Measurements from ENCODE around the gene UBE2J1.
A peak's percentile ranks its signal among the peaks of the same experiment; 100 is the strongest.

The UBE2J1 gene

DNA sequence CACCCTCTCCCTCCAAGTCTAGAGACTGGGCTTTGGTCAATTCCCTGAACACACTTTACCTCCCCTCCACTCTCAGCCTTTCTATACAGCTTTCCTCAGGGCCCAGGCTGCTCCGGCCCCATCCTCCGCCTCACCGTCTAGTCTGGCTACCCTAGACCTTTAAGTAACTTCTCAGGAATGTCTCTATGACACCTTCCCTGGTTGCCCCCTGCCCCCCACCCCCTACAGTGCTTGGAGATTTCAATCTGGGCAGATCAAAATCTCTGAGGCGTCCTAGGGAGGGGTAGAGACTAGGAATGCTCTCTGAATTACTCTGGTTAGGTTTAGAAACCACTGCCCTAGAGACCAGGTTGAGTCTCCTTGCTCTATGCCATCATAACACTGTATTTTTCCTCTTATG is 6.1 kb downstream of the UBE2J1 start:
- no peak overlapping the region for H2AK5ac ChIP-seq (ENCODE audit: low read length)
- WGBS (ENCODE audit: extremely low coverage, insufficient coverage, low lambda C conversion rate) = no CpG with 5 or more reads among the region's 4 CpGs

DNA sequence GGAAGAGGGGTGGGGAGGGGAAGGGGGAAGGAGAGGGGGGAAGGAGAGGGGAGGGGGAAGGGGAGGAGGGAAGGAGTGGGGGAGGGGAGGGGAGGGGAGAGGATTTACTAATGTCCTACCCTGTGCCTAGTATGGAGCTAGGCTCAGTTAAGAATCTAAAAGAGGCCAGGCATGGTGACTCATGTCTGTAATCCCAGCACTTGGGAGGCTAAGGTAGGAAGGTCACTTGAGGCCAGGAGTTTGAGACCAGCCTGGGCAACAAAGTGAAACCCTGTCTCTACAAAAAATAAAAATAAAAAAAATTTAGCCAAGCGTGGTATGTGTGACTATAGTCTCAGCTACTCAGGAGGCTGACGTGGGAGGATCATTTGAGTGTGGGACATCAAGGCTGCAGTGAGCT is 13.0 kb downstream of the UBE2J1 start:
- H2AK5ac ChIP-seq (ENCODE audit: low read length) = no peak overlapping the region
- no peak overlapping the region for H4K5ac ChIP-seq (ENCODE audit: low read length)
- no peak overlapping the region for H2BK5ac ChIP-seq (ENCODE audit: low read length)
- no peaks in the 10 kb centered on the region for H3K36me3 ChIP-seq (ENCODE audit: control insufficient read depth, insufficient read depth, low read length)
- H3K4me1 ChIP-seq (ENCODE audit: control insufficient read depth, low read depth, low read length) = peaks cover 2% of the 10 kb centered on the region
- no peak overlapping the region for H3K18ac ChIP-seq (ENCODE audit: low read length)
- no peak overlapping the region for H3K23ac ChIP-seq (ENCODE audit: low read length)
- no peak overlapping the region for H3K4me3 ChIP-seq (ENCODE audit: low read length)
- no peak overlapping the region for H4K8ac ChIP-seq (ENCODE audit: low read depth, low read length)
- no peak overlapping the region for H2BK15ac ChIP-seq (replicated peaks; ENCODE audit: low read depth)
- H3K56ac ChIP-seq (ENCODE audit: low read length) = no peak overlapping the region
- H3K79me2 ChIP-seq (ENCODE audit: control insufficient read depth, insufficient read depth, low read length) = peaks cover 4% of the 10 kb centered on the region
- H2BK120ac ChIP-seq (ENCODE audit: low read depth, low read length) = no peak overlapping the region
- H3K27ac ChIP-seq (ENCODE audit: low read depth, low read length) = no peak overlapping the region
- peak; percentile 78 for DNase-seq
- no peak overlapping the region for H3K4me2 ChIP-seq (ENCODE audit: low read length)
- no CpG with 5 or more reads among the region's 2 CpGs for WGBS (ENCODE audit: extremely low coverage, insufficient coverage, low lambda C conversion rate)
- no peak overlapping the region for H3K4ac ChIP-seq (ENCODE audit: low read depth, low read length)
- no peak overlapping the region for H3K9ac ChIP-seq (ENCODE audit: low read length)
- H3K79me1 ChIP-seq (ENCODE audit: low read length) = peaks cover 4% of the 10 kb centered on the region
- no peaks in the 10 kb centered on the region for H3K27me3 ChIP-seq (ENCODE audit: insufficient read depth, low read length, poor library complexity)

More for the DNA sequence above, 6.1 kb downstream of the UBE2J1 start:
- Histone ChIP-seq H3K27ac (ENCODE audit: low read depth, low read length) (peak overlapping the region; percentile 22), H3K36me3 (ENCODE audit: control insufficient read depth, insufficient read depth, low read length) (no peaks in the 10 kb centered on the region), H3K79me1 (ENCODE audit: low read length) (peaks cover 10% of the 10 kb centered on the region), H2BK15ac (replicated peaks; ENCODE audit: low read depth) (no peak overlapping the region), H3K4ac (ENCODE audit: low read depth, low read length) (no peak overlapping the region), H2BK5ac (ENCODE audit: low read length) (no peak overlapping the region), H3K18ac (ENCODE audit: low read length) (no peak overlapping the region), H3K79me2 (ENCODE audit: control insufficient read depth, insufficient read depth, low read length) (peaks cover 28% of the 10 kb centered on the region), H3K27me3 (ENCODE audit: insufficient read depth, low read length, poor library complexity) (no peaks in the 10 kb centered on the region), H3K9ac (ENCODE audit: low read length) (no peak overlapping the region), H3K4me3 (ENCODE audit: low read length) (no peak overlapping the region), H2BK120ac (ENCODE audit: low read depth, low read length) (peak overlapping the region; percentile 23), H4K5ac (ENCODE audit: low read length) (no peak overlapping the region), H4K8ac (ENCODE audit: low read depth, low read length) (no peak overlapping the region), H3K56ac (ENCODE audit: low read length) (no peak overlapping the region), H3K4me1 (ENCODE audit: control insufficient read depth, low read depth, low read length) (peaks cover 10% of the 10 kb centered on the region), H3K4me2 (ENCODE audit: low read length) (no peak overlapping the region), H3K23ac (ENCODE audit: low read length) (no peak overlapping the region)
- DNase-seq = peak; percentile 93

DNA sequence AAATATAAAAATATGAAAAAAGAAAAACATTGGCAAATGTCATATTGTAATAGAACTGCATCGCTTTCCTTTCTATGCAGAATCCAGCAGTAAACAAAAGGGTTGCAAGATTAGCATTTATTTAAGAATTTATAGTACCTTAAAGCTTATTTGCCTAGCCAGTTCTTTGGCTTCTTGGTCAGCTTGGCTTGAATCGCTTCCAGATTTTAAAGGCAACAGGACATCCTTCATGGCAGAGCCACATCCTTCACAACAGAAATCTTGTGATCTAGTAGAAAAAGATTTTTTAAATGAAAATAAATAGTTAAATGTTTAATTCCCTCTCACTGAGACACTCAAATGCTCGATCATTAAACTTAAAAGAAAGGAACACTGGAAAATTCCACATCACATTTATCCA is 17.4 kb downstream of the UBE2J1 start:
- Histone ChIP-seq H3K27ac (ENCODE audit: low read depth, low read length) (no peak overlapping the region), H3K79me1 (ENCODE audit: low read length) (no peaks in the 10 kb centered on the region), H3K27me3 (ENCODE audit: insufficient read depth, low read length, poor library complexity) (no peaks in the 10 kb centered on the region), H4K5ac (ENCODE audit: low read length) (no peak overlapping the region), H3K23ac (ENCODE audit: low read length) (no peak overlapping the region), H2AK5ac (ENCODE audit: low read length) (no peak overlapping the region), H2BK15ac (replicated peaks; ENCODE audit: low read depth) (no peak overlapping the region), H3K18ac (ENCODE audit: low read length) (no peak overlapping the region), H3K4me1 (ENCODE audit: control insufficient read depth, low read depth, low read length) (no peaks in the 10 kb centered on the region), H3K79me2 (ENCODE audit: control insufficient read depth, insufficient read depth, low read length) (no peaks in the 10 kb centered on the region), H3K4me3 (ENCODE audit: low read length) (no peak overlapping the region), H2BK5ac (ENCODE audit: low read length) (no peak overlapping the region), H3K36me3 (ENCODE audit: control insufficient read depth, insufficient read depth, low read length) (no peaks in the 10 kb centered on the region), H3K56ac (ENCODE audit: low read length) (no peak overlapping the region), H4K8ac (ENCODE audit: low read depth, low read length) (no peak overlapping the region), H2BK120ac (ENCODE audit: low read depth, low read length) (no peak overlapping the region), H3K4me2 (ENCODE audit: low read length) (no peak overlapping the region), H3K9ac (ENCODE audit: low read length) (no peak overlapping the region), H3K4ac (ENCODE audit: low read depth, low read length) (no peak overlapping the region)
- no peak for DNase-seq
- WGBS (ENCODE audit: extremely low coverage, insufficient coverage, low lambda C conversion rate) = no CpG with 5 or more reads among the region's 3 CpGs

DNA sequence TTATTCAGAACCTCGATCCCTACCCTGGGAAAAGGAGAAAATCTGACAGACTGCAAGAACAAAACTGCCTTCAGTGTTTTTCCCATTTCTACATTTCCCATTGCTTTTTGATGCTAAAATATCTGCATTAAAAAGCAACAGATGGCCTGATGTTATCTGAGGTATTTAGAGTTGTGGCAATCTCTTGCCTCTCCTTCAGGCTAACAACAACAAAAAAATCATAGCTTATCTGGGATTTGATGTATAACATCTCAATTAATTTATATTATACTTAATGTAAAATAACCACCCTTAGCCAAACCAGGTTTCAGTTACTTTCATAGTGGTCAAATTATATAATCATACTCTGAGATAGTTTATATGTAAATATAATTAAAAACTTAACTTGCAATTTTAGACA is 21.6 kb downstream of the UBE2J1 start:
- Histone ChIP-seq H3K4ac (ENCODE audit: low read depth, low read length) (no peak overlapping the region), H3K79me1 (ENCODE audit: low read length) (no peaks in the 10 kb centered on the region), H4K8ac (ENCODE audit: low read depth, low read length) (no peak overlapping the region), H3K36me3 (ENCODE audit: control insufficient read depth, insufficient read depth, low read length) (no peaks in the 10 kb centered on the region), H3K9ac (ENCODE audit: low read length) (no peak overlapping the region), H2BK120ac (ENCODE audit: low read depth, low read length) (no peak overlapping the region), H3K27me3 (ENCODE audit: insufficient read depth, low read length, poor library complexity) (no peaks in the 10 kb centered on the region), H3K18ac (ENCODE audit: low read length) (no peak overlapping the region), H3K4me1 (ENCODE audit: control insufficient read depth, low read depth, low read length) (no peaks in the 10 kb centered on the region), H2BK5ac (ENCODE audit: low read length) (no peak overlapping the region), H2BK15ac (replicated peaks; ENCODE audit: low read depth) (no peak overlapping the region), H4K5ac (ENCODE audit: low read length) (no peak overlapping the region), H3K27ac (ENCODE audit: low read depth, low read length) (no peak overlapping the region), H3K4me2 (ENCODE audit: low read length) (no peak overlapping the region), H3K79me2 (ENCODE audit: control insufficient read depth, insufficient read depth, low read length) (no peaks in the 10 kb centered on the region), H3K56ac (ENCODE audit: low read length) (no peak overlapping the region), H3K4me3 (ENCODE audit: low read length) (no peak overlapping the region), H2AK5ac (ENCODE audit: low read length) (no peak overlapping the region), H3K23ac (ENCODE audit: low read length) (no peak overlapping the region)
- WGBS (ENCODE audit: extremely low coverage, insufficient coverage, low lambda C conversion rate) = no CpG with 5 or more reads among the region's 1 CpG
- DNase-seq = no peak

DNA sequence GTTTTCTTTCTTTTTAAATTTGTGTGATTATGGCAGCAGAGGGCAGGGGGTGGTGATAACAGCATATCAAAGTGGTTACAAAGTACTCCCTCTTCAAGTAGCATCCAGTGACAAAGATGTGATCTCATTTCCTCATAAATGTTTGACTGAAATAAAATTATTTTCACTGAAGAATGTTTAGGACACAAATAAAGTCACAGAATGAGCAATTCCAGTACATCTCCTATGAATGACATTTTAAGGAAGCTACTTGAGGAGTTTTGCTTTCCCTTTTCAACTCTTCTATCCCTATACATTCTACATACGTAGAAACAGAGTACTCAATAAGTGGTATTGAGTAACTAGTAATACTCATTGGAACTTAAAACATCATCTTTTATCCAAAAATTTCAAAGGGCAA is 23.5 kb downstream of the UBE2J1 start:
- Histone ChIP-seq H3K4ac (ENCODE audit: low read depth, low read length) (no peak overlapping the region), H3K4me1 (ENCODE audit: control insufficient read depth, low read depth, low read length) (no peaks in the 10 kb centered on the region), H2BK120ac (ENCODE audit: low read depth, low read length) (no peak overlapping the region), H3K4me3 (ENCODE audit: low read length) (no peak overlapping the region), H3K36me3 (ENCODE audit: control insufficient read depth, insufficient read depth, low read length) (no peaks in the 10 kb centered on the region), H3K27me3 (ENCODE audit: insufficient read depth, low read length, poor library complexity) (no peaks in the 10 kb centered on the region), H3K4me2 (ENCODE audit: low read length) (no peak overlapping the region), H3K23ac (ENCODE audit: low read length) (no peak overlapping the region), H2BK5ac (ENCODE audit: low read length) (no peak overlapping the region), H3K9ac (ENCODE audit: low read length) (no peak overlapping the region), H3K27ac (ENCODE audit: low read depth, low read length) (no peak overlapping the region), H2BK15ac (replicated peaks; ENCODE audit: low read depth) (no peak overlapping the region), H3K56ac (ENCODE audit: low read length) (no peak overlapping the region), H3K79me1 (ENCODE audit: low read length) (no peaks in the 10 kb centered on the region), H3K79me2 (ENCODE audit: control insufficient read depth, insufficient read depth, low read length) (no peaks in the 10 kb centered on the region), H3K18ac (ENCODE audit: low read length) (no peak overlapping the region), H4K8ac (ENCODE audit: low read depth, low read length) (no peak overlapping the region), H2AK5ac (ENCODE audit: low read length) (no peak overlapping the region), H4K5ac (ENCODE audit: low read length) (no peak overlapping the region)
- WGBS (ENCODE audit: extremely low coverage, insufficient coverage, low lambda C conversion rate) = no CpG with 5 or more reads among the region's 1 CpG
- DNase-seq = no peak

DNA sequence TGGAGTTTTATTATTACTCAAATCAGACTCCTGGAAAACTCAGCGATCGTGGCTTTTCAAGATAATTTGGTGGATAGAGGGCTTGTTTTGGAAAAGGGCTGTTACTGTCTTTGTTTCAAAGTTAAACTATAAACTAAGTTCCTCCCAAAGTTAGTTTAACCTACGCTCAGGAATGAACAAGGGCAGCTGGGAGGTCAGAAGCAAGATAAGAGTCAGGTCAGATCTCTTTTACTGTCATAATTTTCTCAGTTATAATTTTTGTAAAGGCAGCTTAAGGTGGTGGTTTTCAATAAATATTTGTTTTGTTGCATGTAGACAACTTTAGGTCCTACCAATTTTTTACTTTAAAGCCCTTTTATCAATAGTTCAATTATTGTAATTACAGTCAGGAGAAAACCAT is 28.2 kb downstream of the UBE2J1 start:
- H3K18ac ChIP-seq (ENCODE audit: low read length) = no peak overlapping the region
- H2BK5ac ChIP-seq (ENCODE audit: low read length) = no peak overlapping the region
- H4K5ac ChIP-seq (ENCODE audit: low read length) = no peak overlapping the region
- no peaks in the 10 kb centered on the region for H3K79me1 ChIP-seq (ENCODE audit: low read length)
- no peaks in the 10 kb centered on the region for H3K4me1 ChIP-seq (ENCODE audit: control insufficient read depth, low read depth, low read length)
- no peak overlapping the region for H3K27ac ChIP-seq (ENCODE audit: low read depth, low read length)
- H3K4me2 ChIP-seq (ENCODE audit: low read length) = no peak overlapping the region
- H3K36me3 ChIP-seq (ENCODE audit: control insufficient read depth, insufficient read depth, low read length) = no peaks in the 10 kb centered on the region
- WGBS (ENCODE audit: extremely low coverage, insufficient coverage, low lambda C conversion rate) = no CpG with 5 or more reads among the region's 3 CpGs
- H2AK5ac ChIP-seq (ENCODE audit: low read length) = no peak overlapping the region
- no peak overlapping the region for H3K56ac ChIP-seq (ENCODE audit: low read length)
- no peak overlapping the region for H3K23ac ChIP-seq (ENCODE audit: low read length)
- no peak overlapping the region for H2BK15ac ChIP-seq (replicated peaks; ENCODE audit: low read depth)
- H4K8ac ChIP-seq (ENCODE audit: low read depth, low read length) = no peak overlapping the region
- H3K27me3 ChIP-seq (ENCODE audit: insufficient read depth, low read length, poor library complexity) = no peaks in the 10 kb centered on the region
- no peak overlapping the region for H2BK120ac ChIP-seq (ENCODE audit: low read depth, low read length)
- no peak for DNase-seq
- H3K79me2 ChIP-seq (ENCODE audit: control insufficient read depth, insufficient read depth, low read length) = no peaks in the 10 kb centered on the region
- no peak overlapping the region for H3K4ac ChIP-seq (ENCODE audit: low read depth, low read length)
- H3K9ac ChIP-seq (ENCODE audit: low read length) = no peak overlapping the region
- no peak overlapping the region for H3K4me3 ChIP-seq (ENCODE audit: low read length)
